GM19025 (cell line): ENCODE measurements around the gene TAF10.

Source experiments
- ATAC-seq: cut with Tn5 transposase; IDR thresholded peaks from one replicate; pipeline ENCODE4 v1.9.1; 2021; ENCODE audit warnings: mild to moderate bottlenecking, low read depth, moderate library complexity; ENCODE audit not compliant: unreplicated experiment

The TAF10 gene

DNA sequence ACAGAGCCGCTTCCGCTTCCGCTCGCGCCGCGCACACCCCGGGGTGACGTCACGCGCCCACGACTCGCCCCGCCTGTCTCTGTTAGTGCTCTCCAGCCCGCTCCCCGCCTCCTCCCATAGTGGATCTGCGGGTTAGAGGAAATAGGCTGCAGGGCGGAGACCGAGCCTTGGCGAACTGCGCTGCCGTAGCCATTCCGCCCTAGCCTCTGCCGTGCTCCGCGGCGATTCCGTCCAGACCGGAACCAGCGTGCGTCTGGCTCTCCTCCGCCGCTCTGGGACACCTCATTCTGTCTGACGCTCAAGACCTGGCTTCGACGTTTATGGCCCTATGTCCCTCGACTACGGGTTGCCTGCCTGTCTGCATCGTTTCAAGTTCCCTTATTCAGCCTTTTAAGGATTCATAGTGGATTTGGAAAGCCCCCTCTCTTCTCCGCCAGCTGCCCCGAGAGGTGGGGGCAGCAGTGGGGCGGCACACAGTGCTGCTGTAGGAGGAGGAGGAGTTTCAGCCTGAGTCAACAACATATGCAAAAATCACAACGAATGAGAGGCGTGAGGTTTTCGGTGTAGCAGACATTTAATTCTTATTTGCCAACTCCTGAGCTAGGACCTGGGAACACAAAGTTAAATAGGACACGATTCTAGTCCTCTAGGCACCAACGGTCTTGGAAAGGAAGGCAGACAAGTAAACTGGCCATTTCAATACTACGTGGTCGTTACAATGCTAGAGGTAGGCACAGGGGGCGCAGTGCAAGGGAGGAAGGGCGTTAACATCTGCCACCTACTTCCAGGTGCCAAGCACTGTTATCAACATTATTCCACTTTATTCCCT is at the start of gene TAF10:
TSS of gene TAF10 (minus strand) at position 4 of the 829 bp plus-strand sequence. CDS start 27 bp downstream, outside the sequence.
- ATAC-seq = peak; percentile 89

DNA sequence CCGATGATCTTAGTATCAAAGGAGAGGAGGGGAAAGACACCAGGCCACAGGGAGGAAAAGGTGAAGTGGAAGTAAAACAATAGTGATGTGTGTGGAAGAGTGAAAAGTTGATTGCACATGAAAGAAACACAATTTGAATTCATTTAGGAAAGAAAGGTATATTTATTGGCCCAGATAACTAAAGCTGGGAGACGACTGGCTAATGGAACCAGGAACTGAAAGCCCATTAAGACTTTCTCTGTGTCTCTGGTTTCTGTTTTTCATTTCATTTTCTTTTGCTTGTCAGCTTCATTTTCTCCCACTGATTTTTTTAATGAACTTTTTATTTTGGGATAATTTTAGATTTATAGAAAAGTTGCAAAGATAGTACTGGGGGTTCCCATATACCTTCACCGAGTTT is 48.7 kb upstream of the TAF10 start:
- ATAC-seq = no peak

DNA sequence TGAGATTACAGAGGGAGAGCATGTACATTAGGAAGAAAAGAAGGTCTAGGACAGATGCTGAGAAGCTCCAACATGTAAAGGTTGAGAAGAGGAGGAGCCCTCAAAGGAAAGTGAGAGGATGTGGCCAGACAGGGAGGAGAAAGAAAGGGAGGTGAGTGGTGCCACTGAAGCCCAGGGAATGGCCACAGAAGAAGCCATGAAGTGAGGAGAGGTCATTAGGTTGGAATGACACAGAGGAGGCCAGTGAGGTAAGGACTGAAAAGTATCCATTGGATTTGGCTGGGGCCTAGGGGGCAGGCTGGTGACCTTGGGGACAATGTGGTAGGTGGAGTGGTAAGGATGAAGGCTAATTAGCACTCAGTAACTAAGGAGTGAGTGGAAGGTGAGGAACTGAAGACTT is 46.6 kb upstream of the TAF10 start:
- ATAC-seq = no peak

DNA sequence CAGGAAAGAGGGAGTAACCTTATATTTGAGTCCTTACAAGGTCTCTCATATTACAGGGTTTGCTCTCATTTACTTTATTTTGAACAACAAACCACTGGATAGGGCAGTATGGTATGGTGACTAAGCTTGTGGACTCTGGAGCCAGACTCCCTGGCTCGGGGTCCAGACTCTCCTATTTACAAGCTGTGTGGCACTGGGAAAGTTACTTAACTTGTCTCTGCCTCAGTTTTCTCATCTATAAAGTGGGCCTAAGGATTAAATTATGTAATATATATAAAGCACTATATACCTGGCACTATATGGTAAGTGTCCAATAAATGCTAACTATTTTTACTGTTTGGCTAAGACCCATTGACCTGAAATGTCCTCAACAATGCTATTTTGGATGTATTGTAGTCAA is 45.3 kb upstream of the TAF10 start:
- no peak for ATAC-seq

DNA sequence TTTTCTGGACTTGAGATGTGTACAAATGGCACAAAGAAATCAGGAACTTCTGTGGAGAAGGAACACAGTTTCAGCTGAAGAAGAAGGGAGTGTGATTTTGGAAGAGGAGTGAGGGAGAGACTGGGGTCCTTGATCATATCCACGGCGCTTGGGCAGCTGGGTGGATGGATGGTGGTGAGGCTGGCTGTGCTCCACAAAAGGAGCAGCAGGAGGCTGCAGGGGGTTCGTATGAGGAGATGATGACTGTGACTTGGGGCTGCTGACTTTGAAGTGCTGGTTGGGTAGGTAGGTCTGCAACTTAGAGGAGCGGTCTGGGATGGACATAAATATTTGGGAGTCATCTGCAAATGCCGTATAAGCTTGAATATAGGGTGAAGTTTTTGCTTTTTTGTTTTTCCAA is 44.9 kb upstream of the TAF10 start:
- no peak for ATAC-seq

DNA sequence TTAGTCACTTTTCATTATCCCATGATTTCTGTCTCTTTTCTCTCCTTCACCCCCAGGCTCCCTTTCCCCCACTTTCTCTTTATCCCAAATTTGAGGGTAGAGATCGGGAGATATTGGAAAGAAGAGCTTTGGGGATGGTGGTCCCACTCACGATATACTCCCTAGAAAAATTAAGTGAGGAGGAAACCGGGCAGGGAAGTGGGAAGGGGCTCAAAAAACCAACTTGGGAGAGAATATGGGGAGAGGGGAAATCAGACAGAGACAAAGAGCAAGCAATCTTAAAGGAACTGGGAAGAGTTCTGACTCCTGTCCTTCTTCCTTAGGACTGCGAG is 44.5 kb upstream of the TAF10 start:
- ATAC-seq = no peak

DNA sequence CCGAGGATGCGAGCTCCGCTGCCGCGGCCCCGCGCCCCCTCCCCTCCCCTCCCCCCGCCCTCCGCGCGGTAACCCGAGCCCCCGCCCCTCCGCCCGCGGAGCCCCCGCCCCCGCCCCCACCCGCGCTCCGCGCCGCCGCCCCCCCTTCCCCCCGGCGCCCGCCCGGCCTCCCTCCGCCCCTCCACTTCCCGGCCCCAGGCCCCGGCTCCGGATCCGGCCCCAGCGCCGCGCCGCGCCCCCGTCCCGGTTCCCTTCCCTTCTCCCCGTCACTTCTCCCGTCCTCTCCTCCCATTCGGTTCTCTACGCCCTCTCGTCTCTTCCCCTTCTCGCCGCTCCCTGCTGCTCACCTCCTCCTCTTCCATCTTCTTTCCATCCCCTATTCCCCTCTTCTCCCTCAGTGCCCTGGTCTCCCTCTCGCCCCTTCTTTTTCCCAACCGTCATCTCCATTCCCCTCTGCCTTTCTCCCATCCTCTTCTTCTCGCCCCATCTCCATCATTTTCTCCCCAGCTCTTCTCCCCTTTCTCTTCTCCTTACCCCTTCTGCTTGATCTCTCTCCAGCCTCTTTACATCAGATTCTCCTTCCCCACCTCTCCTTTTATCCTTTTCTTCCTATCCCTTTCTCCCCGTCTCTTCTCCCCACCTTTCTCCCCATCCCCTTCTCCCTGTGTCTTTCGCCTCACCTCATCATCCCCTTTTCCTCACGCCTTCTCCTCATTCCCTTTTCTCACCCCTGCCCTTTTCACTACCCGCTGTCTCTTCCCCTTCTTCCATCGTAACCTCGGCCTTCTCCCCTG is 44.0 kb upstream of the TAF10 start, which contains the start of gene DCHS1:
TSS of gene DCHS1 (minus strand) at position 20 of the 794 bp plus-strand sequence. CDS start 14,196 bp downstream, outside the sequence.
- no peak for ATAC-seq

DNA sequence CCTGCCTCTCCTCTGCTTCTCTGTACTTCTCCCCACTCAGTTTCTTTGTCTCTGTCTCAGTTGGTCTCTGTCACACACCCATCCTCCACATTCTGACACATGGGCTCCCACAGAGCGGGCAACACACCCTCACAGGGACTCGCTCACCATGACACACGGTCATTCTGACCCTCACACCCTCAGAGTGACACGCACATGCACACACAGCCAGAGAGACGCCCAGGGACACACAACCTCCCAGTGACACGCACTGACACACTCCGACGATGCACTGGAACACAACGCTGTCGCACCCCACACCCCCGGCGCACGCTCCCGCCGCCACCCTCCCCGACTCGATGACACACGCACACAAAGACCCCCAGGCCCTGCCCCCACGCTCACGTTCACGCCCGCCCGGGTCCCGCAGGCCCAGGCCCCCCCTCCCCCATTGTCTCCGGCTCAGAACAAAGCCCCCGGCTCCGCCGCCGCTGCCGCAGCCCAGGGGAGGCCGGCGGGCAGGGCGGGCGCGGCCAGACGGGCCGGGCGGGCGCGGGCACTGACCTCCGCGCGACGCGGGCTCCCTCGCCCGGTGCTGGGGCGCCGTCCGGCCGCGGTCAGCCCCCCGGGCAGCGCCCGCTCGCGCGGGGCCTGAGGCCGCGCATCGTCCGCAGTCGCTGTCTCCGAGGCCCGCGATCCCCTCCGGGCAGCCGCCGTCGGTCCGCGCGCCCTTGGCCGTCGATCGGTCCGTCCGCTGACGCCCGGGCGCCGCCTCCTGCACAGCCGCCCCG is 43.2 kb upstream of the TAF10 start:
- no peak for ATAC-seq

DNA sequence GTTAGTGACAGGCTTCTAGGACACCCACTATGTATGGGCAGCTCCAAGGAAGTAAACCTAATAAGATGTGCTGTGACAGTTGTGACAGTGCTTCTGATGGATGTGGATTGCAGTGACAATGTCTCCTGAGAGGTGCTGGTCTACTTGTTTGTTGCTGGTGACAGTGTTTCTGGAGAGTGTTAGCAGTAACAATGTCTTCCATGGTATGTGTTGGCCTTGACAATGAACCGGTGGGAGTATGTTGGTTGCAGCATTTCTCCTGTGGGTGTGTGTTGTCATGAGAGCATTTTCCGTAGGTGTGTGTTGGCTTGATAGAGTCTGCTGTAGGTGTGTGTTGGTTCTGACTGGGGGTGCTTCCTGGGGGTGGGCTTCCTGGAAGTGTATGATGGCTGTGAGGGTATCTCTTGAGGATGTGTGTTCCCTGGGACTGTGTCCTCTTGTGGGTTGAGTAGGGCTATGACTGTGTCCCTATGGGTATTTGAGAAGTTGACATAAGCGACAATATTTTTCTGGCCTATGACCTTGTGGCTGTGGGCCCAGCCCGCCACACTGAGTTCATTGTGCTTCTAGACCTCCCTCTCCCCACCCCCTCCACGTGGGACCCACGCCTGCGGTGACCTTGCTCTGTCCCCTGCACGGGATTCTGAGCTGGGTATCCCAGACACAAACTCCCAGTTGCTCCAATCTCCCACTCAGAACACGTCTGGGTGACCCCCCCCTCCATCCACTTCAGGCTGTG is 42.4 kb upstream of the TAF10 start:
- ATAC-seq = no peak

DNA sequence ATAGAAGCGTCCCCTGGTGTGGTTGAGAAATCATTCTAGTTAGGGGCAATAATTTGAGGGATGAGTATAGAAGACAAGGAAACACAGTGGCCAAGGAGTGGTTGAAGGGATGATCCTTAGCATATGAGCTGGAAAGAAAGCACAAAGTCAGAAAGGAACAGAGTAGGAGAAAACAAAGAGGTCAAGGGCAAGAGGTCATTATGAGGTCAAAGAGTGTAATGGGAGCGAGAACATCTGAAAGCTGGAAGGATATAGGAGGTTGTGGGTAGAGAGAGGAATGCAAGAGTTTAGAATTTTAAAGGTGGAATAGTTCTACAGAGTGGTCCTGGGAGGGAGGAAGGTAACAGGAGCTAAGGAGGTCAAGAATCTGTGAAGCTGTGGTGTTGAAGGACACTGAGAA is 41.6 kb upstream of the TAF10 start:
- no peak for ATAC-seq

DNA sequence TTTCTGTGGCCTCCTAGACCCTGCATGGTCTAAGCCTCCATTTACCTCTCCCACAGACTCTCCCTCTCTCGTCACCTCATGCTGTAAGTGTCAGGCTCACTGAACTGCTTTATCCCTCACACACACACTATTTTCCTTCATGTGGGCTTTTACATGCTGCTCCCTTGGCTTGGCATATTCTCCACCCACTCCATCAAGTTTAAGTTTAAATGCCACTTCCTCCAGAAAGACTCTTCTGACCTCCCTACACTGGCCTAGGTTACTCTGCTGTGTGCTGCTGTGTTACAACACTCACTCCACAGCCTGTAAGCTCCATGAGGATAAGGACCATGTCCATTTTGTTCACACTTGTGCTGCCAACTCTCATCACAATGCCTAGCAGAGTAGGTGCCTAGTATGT is 41.1 kb upstream of the TAF10 start:
- no peak for ATAC-seq

DNA sequence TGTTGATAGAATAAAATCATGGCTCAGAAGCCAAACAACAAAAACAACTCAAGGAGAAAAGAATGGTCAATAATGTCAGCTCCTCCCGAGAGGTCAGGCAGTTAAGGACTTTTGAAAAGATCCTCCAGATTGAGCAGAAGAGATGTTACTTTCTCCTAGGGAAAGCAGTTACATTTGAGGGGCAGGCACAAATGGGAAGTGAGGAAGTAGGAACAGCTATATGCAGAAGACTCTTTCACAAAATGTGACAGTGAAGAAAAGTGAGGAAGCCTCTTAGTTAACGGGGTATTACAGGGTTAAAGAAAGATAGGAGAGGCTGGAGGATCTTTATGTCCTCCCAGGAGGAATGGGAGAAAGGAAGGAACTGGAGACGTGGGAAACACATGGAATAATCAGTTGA is 40.2 kb upstream of the TAF10 start:
- ATAC-seq = no peak

DNA sequence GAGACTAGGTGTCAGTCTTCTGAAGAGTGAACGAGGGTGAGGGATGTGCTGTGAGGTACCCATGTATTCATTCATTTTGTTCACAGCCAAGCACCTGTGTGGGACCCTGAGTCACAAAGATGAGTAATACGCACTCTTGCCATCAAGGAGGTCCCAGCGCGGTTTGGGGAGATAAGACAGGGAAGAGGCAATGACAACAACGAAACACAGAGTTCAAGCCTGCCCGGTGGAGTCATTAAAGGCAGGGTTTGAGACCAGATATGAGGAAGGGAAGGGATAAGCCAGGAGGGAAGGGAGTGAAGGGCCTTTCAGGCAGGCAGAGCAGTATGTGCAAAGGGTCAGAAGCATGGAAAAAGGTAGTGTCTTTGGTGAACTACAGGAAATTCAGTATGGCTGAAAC is 39.0 kb upstream of the TAF10 start:
- ATAC-seq = no peak

DNA sequence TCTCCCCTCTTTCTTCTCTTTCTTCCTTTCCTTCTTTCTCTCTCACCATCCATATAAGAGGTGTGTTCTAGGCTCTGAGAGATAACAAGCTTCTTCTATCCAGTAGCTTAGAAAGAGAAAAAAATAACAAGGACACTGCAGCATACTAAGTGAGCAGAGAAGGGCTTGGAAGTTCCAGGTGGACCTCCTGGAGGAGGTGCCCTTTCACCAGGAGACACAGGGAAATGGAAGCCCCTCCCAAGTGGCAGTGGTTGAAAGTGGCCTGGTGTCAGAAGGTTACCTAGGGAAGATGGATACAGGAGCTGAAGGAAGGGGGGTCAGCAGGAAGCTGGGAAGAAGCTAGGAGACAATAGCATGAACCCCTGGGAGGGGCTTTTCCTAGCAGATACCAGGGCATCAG is 38.1 kb upstream of the TAF10 start:
- ATAC-seq = no peak

DNA sequence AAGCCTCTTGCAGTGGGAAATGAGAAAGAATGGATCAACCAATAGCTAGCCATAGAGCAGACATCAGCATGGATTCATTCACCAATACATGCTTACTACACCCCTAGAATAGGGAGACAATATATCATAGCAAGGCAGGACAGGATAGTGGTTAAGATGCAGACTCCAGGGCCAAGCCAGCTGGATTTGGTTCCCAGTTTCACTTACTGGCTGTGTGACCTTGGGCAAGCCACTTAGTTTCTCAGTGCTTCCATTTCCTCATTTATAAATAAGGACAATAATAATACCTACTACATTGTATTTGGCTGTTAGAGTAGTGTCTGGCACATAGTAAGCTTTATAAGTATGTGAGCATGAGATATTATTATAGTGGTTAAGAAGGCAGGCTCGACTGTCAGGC is 36.5 kb upstream of the TAF10 start:
- ATAC-seq = no peak

DNA sequence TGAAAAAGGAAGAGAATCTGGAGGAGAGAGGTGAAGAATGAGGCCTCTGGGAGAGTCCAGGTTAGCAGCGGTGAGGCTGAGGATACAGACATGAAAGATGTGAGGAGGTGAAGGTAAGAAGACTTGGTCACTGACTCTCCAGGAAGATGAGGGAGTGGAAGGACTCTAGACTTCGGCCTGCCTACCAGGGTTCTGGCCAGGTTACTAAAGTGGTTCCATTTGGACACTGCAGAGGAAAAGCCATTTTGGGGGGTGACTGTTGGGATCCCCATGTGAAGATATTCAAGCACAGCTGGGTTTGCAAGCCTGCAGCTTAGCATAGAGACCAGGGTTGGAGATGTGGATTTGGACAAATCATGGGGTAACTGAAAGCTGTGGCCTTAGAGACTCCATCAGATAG is 35.8 kb upstream of the TAF10 start:
- ATAC-seq = no peak

DNA sequence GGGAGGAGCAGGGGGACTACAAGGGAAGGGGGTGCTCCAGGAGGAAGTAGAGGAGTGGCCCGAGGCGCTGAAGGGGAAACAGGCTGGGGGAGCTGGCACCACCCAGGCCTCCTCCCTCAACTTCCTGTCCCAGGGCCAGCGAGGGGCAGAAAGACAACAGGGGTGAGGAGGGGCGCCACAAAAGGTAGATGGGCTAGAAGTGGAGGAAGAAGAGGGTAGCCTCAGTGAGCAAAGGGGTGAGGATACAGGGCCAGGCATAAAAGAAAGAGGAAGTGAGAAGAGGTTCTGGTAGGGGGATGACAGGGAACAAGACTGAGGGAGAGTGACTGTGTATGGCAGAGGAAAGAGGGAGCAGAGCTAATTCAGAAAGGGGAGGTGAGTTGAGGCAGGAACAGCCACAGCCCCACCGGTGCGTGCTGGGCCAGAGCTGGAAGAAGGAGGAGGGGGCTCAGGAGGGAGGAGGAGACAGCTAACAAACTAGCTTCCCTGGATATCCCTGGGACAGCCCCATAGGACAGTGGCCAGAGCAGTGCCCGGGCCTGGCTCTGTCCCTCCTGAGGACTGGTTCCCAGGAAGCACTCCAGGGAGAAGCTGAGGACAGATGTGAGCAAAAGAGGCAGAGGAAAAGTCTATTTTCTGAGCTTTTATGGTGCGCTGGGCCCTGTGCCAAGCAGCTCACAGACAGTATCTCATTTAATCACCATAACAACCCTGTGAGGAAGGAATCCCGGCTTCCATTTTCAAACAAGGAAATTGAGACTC is 35.1 kb upstream of the TAF10 start:
- ATAC-seq = peak; percentile 86

DNA sequence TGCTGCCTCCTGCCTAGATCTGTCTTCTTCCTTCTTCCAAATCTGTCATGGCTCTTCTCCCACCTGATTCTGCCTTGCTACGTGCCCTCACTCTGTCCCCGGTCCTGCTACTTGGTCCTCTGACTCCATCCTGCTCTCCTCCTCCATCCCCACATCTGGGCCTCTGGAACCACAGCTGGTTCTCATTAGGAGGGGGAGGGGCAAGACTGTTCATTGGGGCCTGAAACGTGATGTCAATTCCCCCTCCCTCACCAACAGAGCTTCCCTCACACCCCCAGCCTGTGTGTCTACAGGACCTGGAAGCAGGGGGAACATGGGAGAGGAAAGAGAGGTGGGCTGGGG is 34.5 kb upstream of the TAF10 start:
- ATAC-seq = no peak

DNA sequence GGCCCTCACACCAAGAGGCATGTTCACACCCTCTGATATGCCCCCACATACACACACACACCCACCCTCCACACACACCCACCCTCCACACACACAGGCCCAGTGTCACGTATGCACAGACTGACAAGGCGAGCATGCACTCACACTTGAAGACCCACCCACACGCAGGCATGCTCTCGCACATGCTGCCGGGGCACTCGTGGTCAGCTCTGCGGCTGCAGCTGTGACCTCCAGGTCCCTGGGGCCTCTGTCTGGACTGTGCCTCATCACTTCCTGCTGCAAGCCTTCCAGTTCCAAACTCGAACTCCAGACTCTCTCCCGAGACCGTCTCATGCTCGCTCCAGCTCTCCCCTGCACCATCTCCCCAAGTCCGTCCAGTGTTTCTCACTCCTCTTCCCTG is 34.1 kb upstream of the TAF10 start:
- peak; percentile 34 for ATAC-seq

DNA sequence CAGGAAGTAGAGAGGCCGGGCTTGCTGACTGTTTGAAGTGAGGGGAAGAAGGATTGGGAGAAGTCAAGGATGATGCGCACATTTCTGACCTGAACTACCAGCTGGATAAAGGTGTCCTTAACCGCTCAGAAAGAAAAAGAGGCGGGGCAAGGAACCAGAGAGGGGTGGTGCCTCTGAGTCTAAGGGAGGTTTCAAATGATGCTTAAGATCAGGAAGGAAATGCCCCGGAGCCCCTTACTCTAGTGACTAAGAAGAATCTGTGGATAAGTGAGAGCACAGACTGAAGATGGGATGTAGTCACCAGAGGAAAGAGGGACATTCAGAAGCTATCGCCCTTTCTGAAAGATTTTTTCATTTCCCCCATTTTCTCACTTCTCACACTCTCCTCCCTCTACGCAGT is 30.9 kb upstream of the TAF10 start:
- ATAC-seq = no peak
